Body of pancreas (tissue), 4 donors: ENCODE results near the gene MGAT5. TPM values are rescaled to one million over a fixed set of nuclear protein-coding genes. Genes with fewer than 3 reads are reported as not detected.

Source experiments
- ATAC-seq: fragments of 150-250 bp; one replicate; pipeline ENCODE4 v1.9.1; 2016
- DNase-seq, 4 donors: peaks; one replicate each; pipeline ENCODE4 v3.0.0-alpha.2; 2019
- H3K27ac ChIP-seq, 4 donors: fragments of 200-600 bp; sonication (generic); 1 replicate in 3 of 4; 2 replicates in 1 of 4; pipeline versions ENCODE4 v1.5.1 to v1.6.1; 2016 to 2019; ENCODE audit warnings: mild to moderate bottlenecking in 1 of 4, mixed read lengths in 1 of 4, moderate library complexity in 1 of 4
- H3K27me3 ChIP-seq, 2 donors: fragments of 200-600 bp; sonication (generic); one replicate each; pipeline ENCODE4 v1.6.0; 2016; ENCODE audit warnings: mild to moderate bottlenecking in 1 of 2
- H3K36me3 ChIP-seq, 2 donors: fragments of 200-600 bp; sonication (generic); replicated peaks in 1 of 2; 2 replicates each; pipeline ENCODE4 v1.5.1; 2016; ENCODE audit warnings: low read depth in 2 of 2; ENCODE audit not compliant: insufficient read depth in 1 of 2
- H3K4me1 ChIP-seq: fragments of 200-600 bp; sonication (generic); one replicate; pipeline ENCODE4 v1.6.0; 2016
- H3K4me3 ChIP-seq, 2 donors: fragments of 200-600 bp; sonication (generic); 1 replicate in 1 of 2; 2 replicates in 1 of 2; pipeline ENCODE4 v1.5.1; 2016 to 2019
- H3K9me3 ChIP-seq, 3 donors: fragments of 200-600 bp; sonication (generic); 1 replicate in 2 of 3; 2 replicates in 1 of 3; pipeline ENCODE4 v1.5.1; 2016
- POLR2A ChIP-seq, 3 donors: fragments of 450-650 bp; IDR thresholded peaks; one replicate each; pipeline ENCODE4 v1.6.1; 2016; ENCODE audit warnings: antibody characterized with exemption in 3 of 3, mild to moderate bottlenecking in 2 of 3
- WGBS, 2 donors: methylation state at CpG; one replicate each; pipeline ENCODE4 v1.1.5; 2017; 5-methylcytosine and 5-hydroxymethylcytosine counted together
- intact Hi-C: fragments of 100-400 bp; cut with DNase I; formaldehyde crosslinking; loops from one replicate; pipeline ENCODE4 v1.15.1; 2023
- total RNA-seq, 2 donors: library from RNA; depleted of rRNA; stranded (reverse); fragments of >200 nt; gene quantifications; one replicate each; pipeline ENCODE4 v1.1.0, GENCODE V29; 2016
- TF ChIP-seq, protein P1 (sequence below), 7 experiments: fragments of 450-650 bp in 4 of 7; fragments of 200-600 bp in 3 of 7; sonication (generic) in 3 of 7; IDR thresholded peaks; one replicate each; pipeline ENCODE4 v1.5.1; 2016 to 2019; ENCODE audit warnings: antibody characterized with exemption in 7 of 7

The MGAT5 gene
- total RNA-seq, 2 donors from 2014 or later, result 15.8 to 16.3 TPM

- no peaks in the 10 kb centered on the region for H3K36me3 ChIP-seq
- intact Hi-C loops, result no loop called here
- peaks cover 8% of the 10 kb centered on the region for H3K4me1 ChIP-seq
- WGBS, 2 donors, result 81 to 83% methylated on average over 5 of the region's 5 CpGs
- no peak overlapping the region for H3K4me3 ChIP-seq
- no peak overlapping the region for H3K27ac ChIP-seq
- no peaks in the 10 kb centered on the region for H3K9me3 ChIP-seq
- ATAC-seq (no peak), DNase-seq (no peak)
- no peak for TF ChIP-seq POLR2A (IDR thresholded peaks at IDR 0.05)
- TF ChIP-seq, protein P1, sequence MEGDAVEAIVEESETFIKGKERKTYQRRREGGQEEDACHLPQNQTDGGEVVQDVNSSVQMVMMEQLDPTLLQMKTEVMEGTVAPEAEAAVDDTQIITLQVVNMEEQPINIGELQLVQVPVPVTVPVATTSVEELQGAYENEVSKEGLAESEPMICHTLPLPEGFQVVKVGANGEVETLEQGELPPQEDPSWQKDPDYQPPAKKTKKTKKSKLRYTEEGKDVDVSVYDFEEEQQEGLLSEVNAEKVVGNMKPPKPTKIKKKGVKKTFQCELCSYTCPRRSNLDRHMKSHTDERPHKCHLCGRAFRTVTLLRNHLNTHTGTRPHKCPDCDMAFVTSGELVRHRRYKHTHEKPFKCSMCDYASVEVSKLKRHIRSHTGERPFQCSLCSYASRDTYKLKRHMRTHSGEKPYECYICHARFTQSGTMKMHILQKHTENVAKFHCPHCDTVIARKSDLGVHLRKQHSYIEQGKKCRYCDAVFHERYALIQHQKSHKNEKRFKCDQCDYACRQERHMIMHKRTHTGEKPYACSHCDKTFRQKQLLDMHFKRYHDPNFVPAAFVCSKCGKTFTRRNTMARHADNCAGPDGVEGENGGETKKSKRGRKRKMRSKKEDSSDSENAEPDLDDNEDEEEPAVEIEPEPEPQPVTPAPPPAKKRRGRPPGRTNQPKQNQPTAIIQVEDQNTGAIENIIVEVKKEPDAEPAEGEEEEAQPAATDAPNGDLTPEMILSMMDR (IDR thresholded peaks at IDR 0.05), result no peak
- H3K27me3 ChIP-seq, result no peaks in the 10 kb centered on the region
These were observed 28.0 kb downstream of the MGAT5 start for GRCh38 chr2:134281815-134282419.

GRCh38 chr2:134282629-134283400 is 28.9 kb downstream of the MGAT5 start:
- Histone ChIP-seq H3K36me3 (no peaks in the 10 kb centered on the region), H3K27ac (no peak overlapping the region), H3K4me1 (peaks cover 8% of the 10 kb centered on the region), H3K9me3 (no peaks in the 10 kb centered on the region), H3K27me3 (no peaks in the 10 kb centered on the region), H3K4me3 (no peak overlapping the region)
- 90 to 99% methylated on average over 4 of the region's 4 CpGs for WGBS, 2 donors
- intact Hi-C loops, result no loop called here
- ATAC-seq (no peak), DNase-seq (no peak)
- TF ChIP-seq, protein P1 (IDR thresholded peaks at IDR 0.05), result no peak
- TF ChIP-seq POLR2A (IDR thresholded peaks at IDR 0.05), result no peak

DNA sequence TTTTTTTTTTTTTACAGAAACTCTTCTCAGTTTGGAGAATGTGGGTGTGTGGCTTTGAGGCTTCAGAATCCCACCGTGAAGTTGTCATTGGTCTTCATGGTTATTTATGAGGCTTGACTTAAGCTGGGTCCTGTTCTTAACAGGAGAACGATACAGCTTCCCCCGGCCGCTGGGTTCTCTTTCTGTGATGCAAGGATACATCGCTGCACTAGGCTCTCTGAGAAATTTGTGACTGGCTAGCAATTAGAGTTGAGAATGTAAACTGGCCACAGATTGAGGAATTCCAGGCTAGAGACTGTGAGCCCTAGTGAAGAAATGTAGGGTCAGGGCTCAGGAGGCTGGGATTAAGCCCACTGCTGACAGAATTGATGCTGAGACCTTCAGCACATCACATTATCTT is 29.8 kb downstream of the MGAT5 start:
- intact Hi-C loops, result no loop called here
- Histone ChIP-seq H3K9me3 (no peaks in the 10 kb centered on the region), H3K4me1 (peaks cover 5% of the 10 kb centered on the region), H3K36me3 (no peaks in the 10 kb centered on the region), H3K27ac (no peak overlapping the region), H3K4me3 (no peak overlapping the region), H3K27me3 (no peaks in the 10 kb centered on the region)
- no peak for DNase-seq
- TF ChIP-seq, protein P1 (IDR thresholded peaks at IDR 0.05), result no peak
- TF ChIP-seq POLR2A (IDR thresholded peaks at IDR 0.05), result no peak
- 87 to 96% methylated on average over 5 of the region's 5 CpGs for whole genome bisulfite sequencing, 2 donors
- ATAC-seq, result no peak

GRCh38 chr2:134284119-134284670 is 30.3 kb downstream of the MGAT5 start:
- H3K9me3 ChIP-seq, result no peaks in the 10 kb centered on the region
- H3K4me1 ChIP-seq, result peaks cover 3% of the 10 kb centered on the region
- no peaks in the 10 kb centered on the region for H3K36me3 ChIP-seq
- intact Hi-C loops, result no loop called here
- 97 to 100% methylated on average over 1 of the region's 1 CpG for WGBS, 2 donors
- H3K4me3 ChIP-seq, result no peak overlapping the region
- no peak overlapping the region for H3K27ac ChIP-seq
- no peak for ATAC-seq
- no peak for DNase-seq
- H3K27me3 ChIP-seq, result no peaks in the 10 kb centered on the region
- TF ChIP-seq, protein P1 (IDR thresholded peaks at IDR 0.05), result no peak
- no peak for TF ChIP-seq POLR2A (IDR thresholded peaks at IDR 0.05)
